Peyer's patch (tissue), 4 donors: Measurements from ENCODE around the gene RGL1. TPM values are rescaled to one million over a fixed set of nuclear protein-coding genes. Genes with fewer than 3 reads are reported as not detected.

Source experiments
- DNase-seq, 3 donors: peaks; one replicate each; pipeline ENCODE4 v3.0.0-alpha.2; 2017 to 2019
- H3K27ac ChIP-seq, 4 donors: fragments of 200-600 bp; sonication (generic); one replicate each; pipeline ENCODE4 v1.5.1; 2016 to 2019
- H3K27me3 ChIP-seq, 2 donors: fragments of 200-600 bp; sonication (generic); one replicate each; pipeline ENCODE4 v1.5.1; 2019
- H3K36me3 ChIP-seq, 3 donors: fragments of 200-600 bp; sonication (generic); one replicate each; pipeline ENCODE4 v1.5.1; 2016 to 2019
- H3K4me1 ChIP-seq, 4 donors: fragments of 200-600 bp; sonication (generic); one replicate each; pipeline ENCODE4 v1.5.1; 2016 to 2019
- H3K4me3 ChIP-seq, 4 donors: fragments of 200-600 bp; sonication (generic); 1 replicate in 3 of 4; 2 replicates in 1 of 4; pipeline ENCODE4 v1.5.1; 2016 to 2019; ENCODE audit warnings: mild to moderate bottlenecking in 1 of 4
- H3K9me3 ChIP-seq, 4 donors: fragments of 200-600 bp; sonication (generic); one replicate each; pipeline ENCODE4 v1.5.1; 2016 to 2019; ENCODE audit warnings: mild to moderate bottlenecking in 1 of 4
- CTCF ChIP-seq, 6 experiments: fragments of 450-650 bp in 4 of 6; fragments of 200-600 bp in 2 of 6; sonication (generic) in 1 of 6; IDR thresholded peaks; one replicate each; pipeline ENCODE4 v1.5.1; 2017 to 2019; ENCODE audit warnings: antibody characterized with exemption in 6 of 6, mild to moderate bottlenecking in 3 of 6, moderate library complexity in 1 of 6
- POLR2A ChIP-seq, 2 donors: fragments of 450-650 bp; IDR thresholded peaks; one replicate each; pipeline ENCODE4 v1.5.1; 2017; ENCODE audit warnings: antibody characterized with exemption in 2 of 2, mild to moderate bottlenecking in 2 of 2, moderate library complexity in 2 of 2
- total RNA-seq, 4 donors: library from RNA; depleted of rRNA; stranded (reverse); fragments of >200 nt; gene quantifications; one replicate each; pipeline ENCODE4 v1.1.0, GENCODE V29; 2016

Gene RGL1
- total RNA-seq, 4 donors from 2014 or later: 8.9 to 32.2 (median 13.2) TPM

GRCh38 chr1:183842795-183843144 is 37.9 kb downstream of the RGL1 start:
- DNase-seq: no peak
- H3K36me3 ChIP-seq: no peaks in the 10 kb centered on the region
- TF ChIP-seq CTCF (IDR thresholded peaks at IDR 0.05) (no peak), POLR2A (IDR thresholded peaks at IDR 0.05) (no peak)
- no peaks in the 10 kb centered on the region for H3K27me3 ChIP-seq
- H3K9me3 ChIP-seq: no peaks in the 10 kb centered on the region
- no peak overlapping the region for H3K4me3 ChIP-seq
- H3K27ac ChIP-seq: peak overlapping the region in 2 of 4 donors; percentile 47 to 55
- H3K4me1 ChIP-seq: no peaks in the 10 kb centered on the region

- no peak overlapping the region for H3K27ac ChIP-seq
- TF ChIP-seq CTCF (IDR thresholded peaks at IDR 0.05): no peak
- no peak for TF ChIP-seq POLR2A (IDR thresholded peaks at IDR 0.05)
- no peaks in the 10 kb centered on the region for H3K9me3 ChIP-seq
Observed at GRCh38 chr1:183844806-183845205, 39.9 kb downstream of the RGL1 start.

GRCh38 chr1:183845681-183846080 is 40.8 kb downstream of the RGL1 start:
- H3K36me3 ChIP-seq: no peaks in the 10 kb centered on the region
- no peaks in the 10 kb centered on the region for H3K9me3 ChIP-seq
- H3K27ac ChIP-seq: no peak overlapping the region
- TF ChIP-seq POLR2A (IDR thresholded peaks at IDR 0.05): no peak
- TF ChIP-seq CTCF (IDR thresholded peaks at IDR 0.05): no peak
- no peak for DNase-seq
- H3K27me3 ChIP-seq: no peaks in the 10 kb centered on the region
- no peak overlapping the region for H3K4me3 ChIP-seq
- H3K4me1 ChIP-seq: no peaks in the 10 kb centered on the region

More at GRCh38 chr1:183844806-183845205, 39.9 kb downstream of the RGL1 start:
- H3K36me3 ChIP-seq: no peaks in the 10 kb centered on the region
- H3K4me1 ChIP-seq: no peaks in the 10 kb centered on the region
- H3K4me3 ChIP-seq: no peak overlapping the region
- no peak for DNase-seq
- no peaks in the 10 kb centered on the region for H3K27me3 ChIP-seq

GRCh38 chr1:183847641-183848040 is 42.7 kb downstream of the RGL1 start:
- Histone ChIP-seq H3K4me1 (no peaks in the 10 kb centered on the region), H3K27ac (no peak overlapping the region), H3K9me3 (no peaks in the 10 kb centered on the region), H3K36me3 (no peaks in the 10 kb centered on the region), H3K4me3 (no peak overlapping the region), H3K27me3 (no peaks in the 10 kb centered on the region)
- TF ChIP-seq CTCF (IDR thresholded peaks at IDR 0.05) (no peak), POLR2A (IDR thresholded peaks at IDR 0.05) (no peak)
- no peak for DNase-seq

GRCh38 chr1:183850852-183851251 is 45.9 kb downstream of the RGL1 start:
- H3K27ac ChIP-seq: no peak overlapping the region
- TF ChIP-seq POLR2A (IDR thresholded peaks at IDR 0.05) (no peak), CTCF (IDR thresholded peaks at IDR 0.05) (no peak)

GRCh38 chr1:183859119-183859518 is 54.2 kb downstream of the RGL1 start:
- TF ChIP-seq CTCF (IDR thresholded peaks at IDR 0.05) (no peak), POLR2A (IDR thresholded peaks at IDR 0.05) (no peak)
- no peak overlapping the region for H3K4me3 ChIP-seq
- no peak overlapping the region for H3K27ac ChIP-seq
- no peaks in the 10 kb centered on the region for H3K4me1 ChIP-seq
- no peaks in the 10 kb centered on the region for H3K36me3 ChIP-seq
- H3K9me3 ChIP-seq: no peaks in the 10 kb centered on the region
- DNase-seq: no peak
- H3K27me3 ChIP-seq: no peaks in the 10 kb centered on the region

More at GRCh38 chr1:183850852-183851251, 45.9 kb downstream of the RGL1 start:
- Histone ChIP-seq H3K27me3 (no peaks in the 10 kb centered on the region), H3K9me3 (no peaks in the 10 kb centered on the region), H3K4me1 (no peaks in the 10 kb centered on the region), H3K4me3 (no peak overlapping the region), H3K36me3 (no peaks in the 10 kb centered on the region)
- no peak for DNase-seq
